RPMI7951 (cell line): Measurements from ENCODE around the gene NPLOC4. TPM values are rescaled to one million over a fixed set of nuclear protein-coding genes. Genes with fewer than 3 reads are reported as not detected.

Experiments
- DNase-seq: peaks from one replicate; pipeline ENCODE4 v3.0.0-alpha.2; 2012; ENCODE audit warnings: low read depth
- total RNA-seq: library from RNA; depleted of rRNA; stranded (reverse); fragments of >200 nt; shearing (Covaris generic); gene quantifications from 2 replicates; pipeline ENCODE4 v1.2.3, GENCODE V29; 2014

NPLOC4 gene
- total RNA-seq, 1 experiment from 2014 or later: 26.9 TPM

GRCh38 chr17:81664051-81664470 is 27.1 kb upstream of the NPLOC4 start:
- no peak for DNase-seq

GRCh38 chr17:81662002-81662401 is 25.1 kb upstream of the NPLOC4 start:
- no peak for DNase-seq

- DNase-seq: no peak
Measured at GRCh38 chr17:81660441-81660840, 23.5 kb upstream of the NPLOC4 start.

GRCh38 chr17:81659038-81659437 is 22.1 kb upstream of the NPLOC4 start:
- no peak for DNase-seq

- DNase-seq: no peak
Measured at GRCh38 chr17:81656835-81657234, 19.9 kb upstream of the NPLOC4 start.

- no peak for DNase-seq
Measured at GRCh38 chr17:81656118-81656743, 19.3 kb upstream of the NPLOC4 start, which contains the start of gene PDE6G. TSS of gene PDE6G (minus strand) at chr17:81656542. CDS start at chr17:81653305, 3,237 bp downstream.

GRCh38 chr17:81655378-81656117 is 18.6 kb upstream of the NPLOC4 start:
- no peak for DNase-seq

GRCh38 chr17:81652906-81653771 is 16.2 kb upstream of the NPLOC4 start:
- DNase-seq: no peak

GRCh38 chr17:81651692-81652091 is 14.8 kb upstream of the NPLOC4 start:
- peak; percentile 87 for DNase-seq

GRCh38 chr17:81650951-81651350 is 14.0 kb upstream of the NPLOC4 start:
- no peak for DNase-seq

- DNase-seq: no peak
Measured at GRCh38 chr17:81648707-81649085, 11.8 kb upstream of the NPLOC4 start.

GRCh38 chr17:81648013-81648706 is 11.2 kb upstream of the NPLOC4 start:
- no peak for DNase-seq

GRCh38 chr17:81647640-81648012 is 10.7 kb upstream of the NPLOC4 start:
- DNase-seq: no peak

- no peak for DNase-seq
Measured at GRCh38 chr17:81646869-81647600, 10.1 kb upstream of the NPLOC4 start.

GRCh38 chr17:81644976-81645952 is 8.4 kb upstream of the NPLOC4 start:
- DNase-seq: no peak

GRCh38 chr17:81644496-81644895 is 7.6 kb upstream of the NPLOC4 start:
- DNase-seq: no peak

GRCh38 chr17:81641825-81642489 is 5.0 kb upstream of the NPLOC4 start:
- peak; percentile 63 for DNase-seq

- DNase-seq: no peak
Measured at GRCh38 chr17:81640011-81640410, 3.1 kb upstream of the NPLOC4 start.

- DNase-seq: no peak
Measured at GRCh38 chr17:81638683-81639082, 1.8 kb upstream of the NPLOC4 start.
